ENCODE data around the gene ZSWIM1. TPM values are rescaled to one million over a fixed set of nuclear protein-coding genes. Genes with fewer than 3 reads are reported as not detected.

The ZSWIM1 gene
- total and polyA plus RNA-seq, 2 donors (not counting 1 experiment from before 2014, with no cell fraction given), result 5.4 to 15.7 TPM

- H3K4me3 ChIP-seq (ENCODE audit: control extremely low read depth in 1 of 5, extremely low read depth in 1 of 5, insufficient read depth in 1 of 5, low read depth in 2 of 5, low read length in 4 of 5), result no peak overlapping the region
- H3K27me3 ChIP-seq (replicated peaks in 1 of 4; ENCODE audit: control extremely low read depth in 1 of 4, control insufficient read depth in 3 of 4, insufficient read depth in 4 of 4, low read length in 3 of 4), result no peaks in the 10 kb centered on the region
- 93% methylated on average over 4 of the region's 4 CpGs for WGBS (ENCODE audit: insufficient coverage)
- no peak overlapping the region for H3K9ac ChIP-seq (ENCODE audit: low read length)
- ATAC-seq (ENCODE audit: low read depth) (no peak), DNase-seq (no peak)
- no peaks in the 10 kb centered on the region for H4K20me1 ChIP-seq (ENCODE audit: control insufficient read depth, insufficient read depth, low read length, poor library complexity, severe bottlenecking)
- no peak overlapping the region for H3K27ac ChIP-seq (ENCODE audit: low read length in 2 of 2)
- Mint-ChIP-seq H3K27ac (no peak overlapping the region), H3K27me3 (no peaks in the 10 kb centered on the region), H3K4me1 (no peaks in the 10 kb centered on the region), H3K4me3 (no peak overlapping the region), H3K9me3 (ENCODE audit: insufficient read depth) (no peaks in the 10 kb centered on the region)
- ChIA-PET POLR2A (interaction anchor here (1.2 to 1.6 kb wide), 2 partner anchors 35 to 60 kb away, joined by 3 to 6 read pairs; partner anchors contain the start of gene PCIF1), CTCF (interaction anchor here (0.7 kb wide), 1 partner anchor 687 kb away, joined by 4 read pairs; no protein-coding TSS in a partner anchor)
- TF ChIP-seq EZH2 (IDR thresholded peaks at IDR 0.05; ENCODE audit: borderline replicate concordance, insufficient read depth, low read depth, low read length, poor library complexity, severe bottlenecking) (no peak), CTCF (IDR thresholded peaks at IDR 0.05) (no peak)
- H3K9me3 ChIP-seq (ENCODE audit: control extremely low read depth in 1 of 3, control insufficient read depth in 2 of 3, insufficient read depth in 1 of 3, low read length in 2 of 3), result no peaks in the 10 kb centered on the region
- peaks cover 2 to 24% of the 10 kb centered on the region in 2 experiments for H3K36me3 ChIP-seq (replicated peaks in 1 of 2; ENCODE audit: control extremely low read depth in 1 of 2, control insufficient read depth in 1 of 2, extremely low read depth in 1 of 2, insufficient read depth in 2 of 2, low read length in 1 of 2)
- H2AFZ ChIP-seq (ENCODE audit: insufficient read depth, low read depth, low read length, poor library complexity, severe bottlenecking), result no peak overlapping the region
- H3K79me2 ChIP-seq (ENCODE audit: control insufficient read depth, insufficient read depth, low read length), result no peaks in the 10 kb centered on the region
- intact Hi-C loops (cut with micrococcal nuclease), result no loop called here
- no peaks in the 10 kb centered on the region for H3K4me1 ChIP-seq (ENCODE audit: control insufficient read depth in 2 of 2, insufficient read depth in 2 of 2, low read length in 2 of 2)
- H3K4me2 ChIP-seq (replicated peaks; ENCODE audit: low read depth, low read length, poor library complexity, severe bottlenecking), result no peak overlapping the region
Measured at GRCh38 chr20:45874576-45874975, 6.5 kb upstream of the ZSWIM1 start.

- no peaks in the 10 kb centered on the region for H4K20me1 ChIP-seq (ENCODE audit: control insufficient read depth, insufficient read depth, low read length, poor library complexity, severe bottlenecking)
- ChIA-PET CTCF (interaction anchor here (1.3 kb wide), 1 partner anchor 22 kb away, joined by 4 read pairs; the partner anchor contains the start of gene ACOT8), POLR2A (no interaction called here)
- WGBS (ENCODE audit: insufficient coverage), result 96% methylated on average over 12 of the region's 13 CpGs
- peaks cover 3 to 19% of the 10 kb centered on the region in 2 donors for H3K4me1 ChIP-seq (ENCODE audit: control insufficient read depth in 2 of 2, insufficient read depth in 2 of 2, low read length in 2 of 2)
- Mint-ChIP-seq H3K27ac (no peak overlapping the region), H3K4me1 (peaks cover 21% of the 10 kb centered on the region), H3K4me3 (no peak overlapping the region), H3K9me3 (ENCODE audit: insufficient read depth) (no peaks in the 10 kb centered on the region), H3K27me3 (no peaks in the 10 kb centered on the region)
- no peak overlapping the region for H3K4me3 ChIP-seq (ENCODE audit: control extremely low read depth in 1 of 5, extremely low read depth in 1 of 5, insufficient read depth in 1 of 5, low read depth in 2 of 5, low read length in 4 of 5)
- no peak for TF ChIP-seq EZH2 (IDR thresholded peaks at IDR 0.05; ENCODE audit: borderline replicate concordance, insufficient read depth, low read depth, low read length, poor library complexity, severe bottlenecking)
- no peak for TF ChIP-seq CTCF (IDR thresholded peaks at IDR 0.05)
- peaks cover 22% of the 10 kb centered on the region for H3K79me2 ChIP-seq (ENCODE audit: control insufficient read depth, insufficient read depth, low read length)
- no peaks in the 10 kb centered on the region for H3K9me3 ChIP-seq (ENCODE audit: control extremely low read depth in 1 of 3, control insufficient read depth in 2 of 3, insufficient read depth in 1 of 3, low read length in 2 of 3)
- no peak overlapping the region for H3K27ac ChIP-seq (ENCODE audit: low read length in 2 of 2)
- DNase-seq, result no peak
- no peak overlapping the region for H3K4me2 ChIP-seq (replicated peaks; ENCODE audit: low read depth, low read length, poor library complexity, severe bottlenecking)
- H3K9ac ChIP-seq (ENCODE audit: low read length), result no peak overlapping the region
- no peaks in the 10 kb centered on the region for H3K27me3 ChIP-seq (replicated peaks in 1 of 4; ENCODE audit: control extremely low read depth in 1 of 4, control insufficient read depth in 3 of 4, insufficient read depth in 4 of 4, low read length in 3 of 4)
- H3K36me3 ChIP-seq (replicated peaks in 1 of 2; ENCODE audit: control extremely low read depth in 1 of 2, control insufficient read depth in 1 of 2, extremely low read depth in 1 of 2, insufficient read depth in 2 of 2, low read length in 1 of 2), result peaks cover 2 to 27% of the 10 kb centered on the region in 2 experiments
- intact Hi-C loops (cut with micrococcal nuclease), result no loop called here
- no peak for ATAC-seq (ENCODE audit: low read depth)
- H2AFZ ChIP-seq (ENCODE audit: insufficient read depth, low read depth, low read length, poor library complexity, severe bottlenecking), result no peak overlapping the region
Measured at GRCh38 chr20:45878076-45878761, 2.8 kb upstream of the ZSWIM1 start.
